Adipocyte (in vitro differentiated cells): Measurements from ENCODE around the gene GDF9.

ENCODE experiments used
- DNase-seq: peaks from one replicate; pipeline ENCODE4 v3.0.0-alpha.2; 2015; ENCODE audit warnings: low read depth
- H3K27me3 ChIP-seq: replicated peaks from 2 replicates; pipeline ENCODE4 v1.7.0; 2013; ENCODE audit warnings: mild to moderate bottlenecking, low read length, moderate library complexity; ENCODE audit not compliant: control insufficient read depth, insufficient read depth
- H3K36me3 ChIP-seq: 2 replicates; pipeline ENCODE4 v1.7.0; 2013; ENCODE audit warnings: low read length, mild to moderate bottlenecking, moderate library complexity; ENCODE audit not compliant: control insufficient read depth, insufficient read depth, severe bottlenecking
- H3K4me1 ChIP-seq: 2 replicates; pipeline ENCODE4 v1.7.0; 2013; ENCODE audit warnings: mild to moderate bottlenecking, low read length, moderate library complexity; ENCODE audit not compliant: control insufficient read depth, insufficient read depth
- H3K4me3 ChIP-seq: 2 replicates; pipeline ENCODE4 v1.7.0; 2013; ENCODE audit warnings: mild to moderate bottlenecking, low read length, moderate library complexity
- H3K9ac ChIP-seq: 2 replicates; pipeline ENCODE4 v1.7.0; 2013; ENCODE audit warnings: mild to moderate bottlenecking, low read length, moderate library complexity
- H3K9me3 ChIP-seq: 2 replicates; pipeline ENCODE4 v1.7.0; 2013; ENCODE audit warnings: mild to moderate bottlenecking, low read length, moderate library complexity; ENCODE audit not compliant: control insufficient read depth

The GDF9 gene

DNA sequence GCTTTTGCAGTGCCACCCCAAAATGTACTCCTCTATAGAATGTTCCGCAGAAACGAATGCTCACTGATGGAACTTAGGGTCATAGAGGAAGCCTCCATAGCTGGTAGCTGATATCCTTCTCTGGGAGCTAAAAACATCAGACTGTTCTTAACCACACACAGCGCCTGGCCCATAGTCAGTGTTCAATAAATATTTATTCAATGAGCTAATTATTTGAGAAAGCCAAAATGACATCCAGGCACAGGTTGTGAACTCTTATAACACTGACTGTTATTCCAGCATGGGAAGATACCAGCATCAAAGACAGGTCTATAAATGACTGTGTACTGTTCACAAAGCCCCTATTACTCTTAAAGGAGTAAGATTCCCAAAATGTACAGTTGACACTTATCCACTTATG lies 12.9 kb downstream of the GDF9 start:
- H3K27me3 ChIP-seq, result no peaks in the 10 kb centered on the region
- peaks cover 7% of the 10 kb centered on the region for H3K4me1 ChIP-seq
- H3K9ac ChIP-seq, result no peak overlapping the region
- H3K36me3 ChIP-seq, result no peaks in the 10 kb centered on the region
- no peak for DNase-seq
- H3K4me3 ChIP-seq, result no peak overlapping the region
- no peaks in the 10 kb centered on the region for H3K9me3 ChIP-seq

DNA sequence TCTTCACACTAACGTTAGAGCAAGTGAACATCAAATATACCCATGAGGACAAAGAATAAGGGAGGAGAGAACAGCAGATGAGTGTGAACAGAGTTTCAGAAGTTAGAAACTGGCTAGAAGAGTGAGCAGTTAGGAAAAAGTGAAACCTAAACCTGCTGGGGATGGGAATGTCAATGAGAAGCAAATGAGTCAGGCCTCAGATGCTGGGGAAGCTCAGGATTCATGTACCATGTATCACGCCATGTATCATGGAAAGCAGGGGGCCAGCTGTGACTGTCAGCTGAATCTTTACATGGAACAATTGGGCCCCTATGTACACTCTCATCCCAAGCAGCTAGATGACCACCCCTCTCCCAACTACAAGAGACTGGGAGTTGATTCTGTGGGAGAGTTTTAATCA lies 16.2 kb downstream of the GDF9 start:
- no peaks in the 10 kb centered on the region for H3K27me3 ChIP-seq
- peak; percentile 43 for DNase-seq
- no peaks in the 10 kb centered on the region for H3K36me3 ChIP-seq
- H3K9me3 ChIP-seq, result no peaks in the 10 kb centered on the region
- no peak overlapping the region for H3K4me3 ChIP-seq
- H3K9ac ChIP-seq, result no peak overlapping the region
- H3K4me1 ChIP-seq, result peaks cover 7% of the 10 kb centered on the region

DNA sequence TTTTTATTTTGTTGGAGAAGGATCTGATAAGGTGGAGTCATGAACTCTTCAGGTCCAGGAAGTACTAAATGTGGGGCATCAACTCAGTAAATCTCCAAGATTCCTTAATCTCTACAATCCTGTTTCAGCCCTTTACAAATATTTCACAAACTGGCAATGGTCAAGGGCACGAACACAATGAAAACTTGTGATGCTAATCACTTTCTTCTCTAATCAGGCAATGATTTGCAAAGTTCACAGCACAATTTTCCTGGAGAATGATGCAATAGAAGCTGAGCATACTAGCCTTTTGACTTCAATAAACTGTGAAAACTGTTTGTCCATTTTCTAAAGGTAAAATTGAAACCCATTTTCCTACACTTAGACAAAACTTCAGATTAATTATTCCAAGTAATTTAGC lies 16.9 kb downstream of the GDF9 start:
- H3K9me3 ChIP-seq, result no peaks in the 10 kb centered on the region
- H3K9ac ChIP-seq, result no peak overlapping the region
- no peak overlapping the region for H3K4me3 ChIP-seq
- no peaks in the 10 kb centered on the region for H3K27me3 ChIP-seq
- DNase-seq, result peak; percentile 27
- peaks cover 7% of the 10 kb centered on the region for H3K4me1 ChIP-seq
- no peaks in the 10 kb centered on the region for H3K36me3 ChIP-seq

DNA sequence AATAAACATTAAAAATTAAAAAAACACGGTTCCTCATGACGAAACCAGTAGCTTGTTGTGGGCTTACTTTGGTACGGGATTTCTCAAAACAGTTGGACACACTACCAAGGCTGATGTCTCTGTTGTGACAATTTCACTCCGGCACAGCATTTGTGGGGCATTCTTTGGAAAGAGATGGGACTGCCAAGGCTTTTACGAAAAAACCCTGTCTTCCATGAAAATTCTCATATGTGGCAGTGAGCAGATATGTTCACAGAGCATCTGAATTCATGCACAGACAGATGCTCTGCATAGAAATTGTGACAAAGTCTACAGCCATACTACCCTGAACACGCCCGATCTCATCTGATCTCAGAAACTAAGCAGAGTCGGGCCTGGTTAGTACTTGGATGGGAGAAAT lies 18.0 kb downstream of the GDF9 start:
- Histone ChIP-seq H3K9me3 (no peaks in the 10 kb centered on the region), H3K4me3 (no peak overlapping the region), H3K36me3 (no peaks in the 10 kb centered on the region), H3K27me3 (no peaks in the 10 kb centered on the region), H3K4me1 (peaks cover 7% of the 10 kb centered on the region), H3K9ac (no peak overlapping the region)
- DNase-seq, result no peak

DNA sequence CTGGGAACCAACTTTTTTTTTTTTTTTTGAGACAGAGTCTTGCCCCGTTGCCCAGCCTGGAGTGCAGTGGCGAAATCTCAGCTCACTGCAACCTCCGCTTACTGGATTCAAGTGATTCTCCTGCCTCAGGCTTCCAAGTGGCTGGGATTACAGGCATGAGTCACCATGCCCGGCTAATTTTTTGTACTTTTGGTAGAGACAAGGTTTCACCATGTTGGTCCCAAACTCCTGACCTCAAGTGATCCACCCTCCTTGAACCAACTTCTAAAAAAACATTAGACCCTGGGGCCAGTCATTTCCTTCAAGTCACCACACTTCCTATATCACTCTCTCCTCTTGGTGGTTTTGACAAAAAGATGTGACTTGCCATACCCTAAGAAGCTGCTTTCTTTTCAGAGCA lies 25.0 kb downstream of the GDF9 start:
- peaks cover 31% of the 10 kb centered on the region for H3K4me1 ChIP-seq
- H3K36me3 ChIP-seq, result no peaks in the 10 kb centered on the region
- peak; percentile 75 for DNase-seq
- no peak overlapping the region for H3K9ac ChIP-seq
- H3K9me3 ChIP-seq, result no peaks in the 10 kb centered on the region
- H3K27me3 ChIP-seq, result no peaks in the 10 kb centered on the region
- H3K4me3 ChIP-seq, result no peak overlapping the region

DNA sequence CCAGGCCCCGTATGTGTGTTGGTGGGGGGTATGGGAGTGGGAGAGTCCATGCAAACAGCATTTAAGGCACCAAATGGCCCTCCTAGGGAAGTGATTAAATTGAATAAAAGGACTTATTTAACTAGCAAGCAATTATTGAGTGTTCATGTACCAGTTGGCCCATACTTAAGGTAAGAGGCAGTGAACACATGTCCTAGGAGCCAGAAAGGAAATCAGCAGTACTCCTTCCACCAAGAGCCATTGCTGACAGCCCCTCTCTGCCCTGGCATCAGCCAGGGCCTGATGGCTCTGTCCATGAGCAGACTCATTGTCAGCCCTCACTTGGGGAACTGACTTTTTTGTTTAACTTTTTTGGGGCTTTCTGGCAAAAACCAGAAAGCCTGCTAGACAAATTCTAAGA lies 25.4 kb downstream of the GDF9 start:
- H3K9me3 ChIP-seq, result no peaks in the 10 kb centered on the region
- peaks cover 31% of the 10 kb centered on the region for H3K4me1 ChIP-seq
- H3K27me3 ChIP-seq, result no peaks in the 10 kb centered on the region
- no peak overlapping the region for H3K4me3 ChIP-seq
- H3K9ac ChIP-seq, result no peak overlapping the region
- no peak for DNase-seq
- no peaks in the 10 kb centered on the region for H3K36me3 ChIP-seq

DNA sequence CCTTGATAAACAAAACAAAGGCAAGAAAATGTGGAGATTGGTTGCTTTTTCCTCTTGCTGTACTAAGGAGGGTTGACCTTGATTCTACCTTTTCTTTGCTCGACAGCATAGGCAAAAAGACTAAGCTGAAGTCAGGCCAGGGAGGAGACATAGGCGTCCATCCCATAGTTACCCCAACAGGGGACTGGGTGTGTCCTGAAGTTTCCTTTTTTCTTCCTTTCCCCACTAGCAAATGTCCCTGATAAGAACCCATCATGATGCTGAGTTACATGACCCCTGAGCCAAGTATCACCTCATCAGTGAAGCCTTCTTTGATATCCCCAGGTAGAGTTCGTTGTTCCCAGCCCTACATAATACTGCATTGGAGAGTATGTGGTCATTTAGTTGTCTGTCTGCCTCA lies 26.0 kb downstream of the GDF9 start:
- Histone ChIP-seq H3K27me3 (no peaks in the 10 kb centered on the region), H3K4me3 (no peak overlapping the region), H3K9me3 (no peaks in the 10 kb centered on the region), H3K36me3 (no peaks in the 10 kb centered on the region), H3K9ac (no peak overlapping the region), H3K4me1 (peaks cover 31% of the 10 kb centered on the region)
- no peak for DNase-seq

DNA sequence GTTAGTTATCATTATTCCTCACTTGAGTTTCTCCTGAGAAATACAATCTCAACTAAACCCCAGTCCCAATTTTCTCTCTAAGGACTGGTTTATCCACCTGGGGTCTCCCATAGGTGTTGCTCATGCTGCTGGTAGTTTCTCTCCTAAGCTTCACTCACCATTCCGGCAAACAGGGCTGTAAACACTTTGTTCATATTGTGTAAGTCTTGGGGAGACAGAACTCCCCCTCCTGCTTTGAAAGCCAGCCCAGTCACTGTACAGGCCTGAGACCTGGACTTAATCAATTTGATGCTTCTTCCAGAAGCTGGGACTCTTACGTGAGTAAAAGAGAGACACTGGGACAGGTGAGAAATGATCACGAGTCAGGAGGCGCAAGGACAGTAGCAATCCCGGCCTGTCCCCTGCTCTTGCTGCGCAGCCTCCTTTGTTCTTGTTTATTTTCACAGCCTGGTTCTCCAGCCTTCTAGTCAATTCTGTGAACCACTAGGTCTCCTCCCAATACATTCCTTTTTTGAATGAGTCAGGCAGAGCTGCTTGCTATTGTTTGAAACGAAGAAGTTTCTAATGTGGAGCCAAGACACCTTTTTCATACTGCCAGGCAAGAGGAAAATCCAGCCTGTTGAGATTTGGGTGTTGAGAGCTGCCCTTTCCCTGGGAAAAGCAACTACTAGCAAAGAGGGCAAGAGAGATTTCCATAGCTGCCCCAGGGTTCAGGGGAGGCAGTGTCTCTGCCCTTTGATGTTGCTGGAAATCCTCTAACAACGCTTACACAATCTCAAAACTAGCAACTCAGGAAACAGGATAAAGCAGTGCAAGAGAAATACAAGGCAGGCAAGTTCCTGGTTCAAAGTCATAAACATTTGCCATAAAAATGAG lies 26.6 kb downstream of the GDF9 start:
- Histone ChIP-seq H3K4me1 (peaks cover 31% of the 10 kb centered on the region), H3K9me3 (no peaks in the 10 kb centered on the region), H3K27me3 (no peaks in the 10 kb centered on the region), H3K4me3 (no peak overlapping the region), H3K9ac (peak overlapping the region; percentile 7), H3K36me3 (no peaks in the 10 kb centered on the region)
- DNase-seq, result peak; percentile 77

DNA sequence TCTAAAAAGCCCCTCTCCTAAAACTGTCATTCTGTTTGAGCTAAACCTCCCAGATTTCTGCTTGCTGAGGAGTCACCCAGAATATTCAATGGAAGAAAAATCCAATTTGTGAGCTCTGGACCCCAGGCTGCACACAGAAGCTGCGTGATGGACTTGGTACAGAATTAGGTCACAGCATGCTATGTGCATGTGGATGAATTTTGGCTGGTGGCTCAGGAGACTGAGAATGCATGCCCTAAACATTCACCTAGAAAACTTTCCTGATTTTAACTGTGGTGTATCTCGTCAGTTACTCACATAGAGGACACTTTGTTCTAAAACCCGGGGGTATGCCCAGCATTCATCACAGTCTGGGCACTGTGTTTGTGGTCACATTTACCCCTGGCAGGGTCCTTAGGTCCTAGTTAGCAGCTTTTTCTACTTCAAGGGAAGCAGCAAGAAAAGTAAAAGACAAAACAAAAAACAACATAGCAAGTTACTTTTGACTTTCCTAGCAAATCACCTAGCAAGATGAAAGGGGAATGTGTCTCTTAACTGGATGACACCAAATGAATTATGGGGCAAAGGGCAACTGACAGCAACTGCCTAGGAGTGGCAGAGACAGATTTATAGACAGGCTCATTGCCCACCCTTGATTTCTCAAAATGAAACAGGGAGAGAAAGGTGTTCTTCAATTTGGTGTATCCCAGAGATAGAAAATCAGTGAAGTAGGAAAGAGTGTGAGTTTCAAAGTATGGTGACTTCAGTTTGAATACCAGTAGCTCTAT lies 27.6 kb downstream of the GDF9 start:
- Histone ChIP-seq H3K9ac (no peak overlapping the region), H3K27me3 (no peaks in the 10 kb centered on the region), H3K36me3 (no peaks in the 10 kb centered on the region), H3K4me3 (no peak overlapping the region), H3K4me1 (peaks cover 31% of the 10 kb centered on the region), H3K9me3 (no peaks in the 10 kb centered on the region)
- DNase-seq, result no peak

DNA sequence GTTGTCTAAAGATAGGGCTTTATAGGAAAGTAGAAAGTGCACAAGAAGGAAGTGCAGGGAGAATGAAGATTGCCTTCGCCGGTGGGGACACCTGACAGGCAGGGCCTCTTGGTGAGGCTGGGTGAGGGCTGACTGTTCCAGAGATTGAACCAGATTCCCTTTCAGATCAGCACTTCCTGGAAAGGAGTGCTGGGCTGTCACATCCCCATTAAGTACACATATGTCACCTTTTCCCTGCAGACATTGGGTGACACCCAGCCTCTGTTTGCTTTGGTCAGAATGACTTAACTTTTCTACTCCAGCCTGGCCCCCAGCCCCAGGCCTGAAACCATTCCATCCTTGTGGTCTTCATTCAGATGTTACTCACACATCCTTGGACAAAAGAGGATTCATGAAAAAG lies 28.4 kb downstream of the GDF9 start:
- no peaks in the 10 kb centered on the region for H3K27me3 ChIP-seq
- no peak overlapping the region for H3K4me3 ChIP-seq
- no peaks in the 10 kb centered on the region for H3K36me3 ChIP-seq
- no peak overlapping the region for H3K9ac ChIP-seq
- peaks cover 31% of the 10 kb centered on the region for H3K4me1 ChIP-seq
- H3K9me3 ChIP-seq, result no peaks in the 10 kb centered on the region
- no peak for DNase-seq

DNA sequence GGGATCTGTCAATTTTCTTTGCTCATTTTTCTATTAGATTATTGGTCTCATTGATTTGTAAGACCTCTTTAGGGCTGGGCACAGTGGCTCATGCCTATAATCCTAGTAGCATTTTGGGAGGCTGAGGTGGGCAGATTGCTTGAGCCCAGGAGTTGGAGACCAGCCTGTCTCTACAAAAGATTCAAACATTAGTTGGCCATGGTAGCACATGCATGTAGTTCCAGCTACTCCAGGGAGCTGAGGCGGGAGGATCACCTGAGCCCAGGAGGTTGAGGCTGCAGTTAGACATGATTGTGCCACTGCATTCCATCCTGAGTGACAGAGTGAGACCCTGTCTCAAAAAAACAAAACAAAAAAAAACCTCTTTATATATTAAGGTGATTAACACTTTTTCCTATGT lies 29.4 kb downstream of the GDF9 start:
- Histone ChIP-seq H3K4me3 (no peak overlapping the region), H3K27me3 (no peaks in the 10 kb centered on the region)
- no peak for DNase-seq

More for the DNA sequence above, 29.4 kb downstream of the GDF9 start:
- Histone ChIP-seq H3K9ac (no peak overlapping the region), H3K4me1 (peaks cover 31% of the 10 kb centered on the region), H3K9me3 (no peaks in the 10 kb centered on the region), H3K36me3 (no peaks in the 10 kb centered on the region)
